Measurements from ENCODE around the gene GLRB. TPM values are rescaled to one million over a fixed set of nuclear protein-coding genes. Genes with fewer than 3 reads are reported as not detected.

The GLRB gene
- total RNA-seq, 4 donors from 2014 or later: 0.27 to 1.3 (median 0.65) TPM

DNA sequence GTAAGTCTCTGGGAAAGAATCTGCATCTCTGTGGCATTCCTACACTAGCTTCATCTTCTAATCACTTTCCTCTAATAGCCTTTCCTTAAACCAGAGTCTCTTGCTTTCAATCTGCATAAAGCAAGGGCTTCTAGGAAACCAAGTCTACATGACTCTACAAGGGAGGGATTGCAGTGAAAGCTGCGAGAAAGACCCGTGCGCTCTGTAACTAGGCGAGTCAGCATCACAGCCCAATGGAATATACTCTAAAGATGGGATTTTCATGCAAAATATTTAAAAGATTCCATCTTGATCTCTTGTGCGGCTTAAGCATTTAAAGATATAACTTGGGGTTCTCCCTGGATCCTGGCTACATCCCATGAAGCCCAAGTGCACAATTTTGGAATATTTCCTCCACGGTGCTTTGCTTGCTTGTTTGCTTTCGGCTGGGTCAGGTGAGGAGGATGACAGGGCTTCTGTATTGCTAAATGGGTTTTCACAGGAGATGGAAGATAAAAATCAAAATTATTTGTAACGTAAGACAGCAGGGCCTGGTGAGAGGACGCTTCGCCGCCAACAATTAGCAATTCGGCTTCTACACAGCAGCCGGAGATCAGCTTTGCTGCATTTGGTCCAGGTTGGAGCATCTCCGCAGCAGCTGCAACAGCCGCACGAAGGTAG lies 143.9 kb downstream of the GLRB start:
- TF ChIP-seq, protein P1, sequence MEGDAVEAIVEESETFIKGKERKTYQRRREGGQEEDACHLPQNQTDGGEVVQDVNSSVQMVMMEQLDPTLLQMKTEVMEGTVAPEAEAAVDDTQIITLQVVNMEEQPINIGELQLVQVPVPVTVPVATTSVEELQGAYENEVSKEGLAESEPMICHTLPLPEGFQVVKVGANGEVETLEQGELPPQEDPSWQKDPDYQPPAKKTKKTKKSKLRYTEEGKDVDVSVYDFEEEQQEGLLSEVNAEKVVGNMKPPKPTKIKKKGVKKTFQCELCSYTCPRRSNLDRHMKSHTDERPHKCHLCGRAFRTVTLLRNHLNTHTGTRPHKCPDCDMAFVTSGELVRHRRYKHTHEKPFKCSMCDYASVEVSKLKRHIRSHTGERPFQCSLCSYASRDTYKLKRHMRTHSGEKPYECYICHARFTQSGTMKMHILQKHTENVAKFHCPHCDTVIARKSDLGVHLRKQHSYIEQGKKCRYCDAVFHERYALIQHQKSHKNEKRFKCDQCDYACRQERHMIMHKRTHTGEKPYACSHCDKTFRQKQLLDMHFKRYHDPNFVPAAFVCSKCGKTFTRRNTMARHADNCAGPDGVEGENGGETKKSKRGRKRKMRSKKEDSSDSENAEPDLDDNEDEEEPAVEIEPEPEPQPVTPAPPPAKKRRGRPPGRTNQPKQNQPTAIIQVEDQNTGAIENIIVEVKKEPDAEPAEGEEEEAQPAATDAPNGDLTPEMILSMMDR (IDR thresholded peaks at IDR 0.05): no peak
- no peak for TF ChIP-seq POLR2A (IDR thresholded peaks at IDR 0.05)
- Histone ChIP-seq H3K9me3 (no peaks in the 10 kb centered on the region), H3K27me3 (peaks cover 6 to 62% (median 15%) of the 10 kb centered on the region in 4 donors), H3K27ac (no peak overlapping the region), H3K4me1 (peaks cover 4 to 25% (median 4%) of the 10 kb centered on the region in 3 donors), H3K4me3 (peak overlapping the region in 1 of 4 donors; percentile 53), H3K36me3 (no peaks in the 10 kb centered on the region)
- 25 to 35% methylated on average over 16 of the region's 16 CpGs for WGBS, 2 donors
- DNase-seq: no peak
- intact Hi-C loops (cut with DNase I): no loop called here

DNA sequence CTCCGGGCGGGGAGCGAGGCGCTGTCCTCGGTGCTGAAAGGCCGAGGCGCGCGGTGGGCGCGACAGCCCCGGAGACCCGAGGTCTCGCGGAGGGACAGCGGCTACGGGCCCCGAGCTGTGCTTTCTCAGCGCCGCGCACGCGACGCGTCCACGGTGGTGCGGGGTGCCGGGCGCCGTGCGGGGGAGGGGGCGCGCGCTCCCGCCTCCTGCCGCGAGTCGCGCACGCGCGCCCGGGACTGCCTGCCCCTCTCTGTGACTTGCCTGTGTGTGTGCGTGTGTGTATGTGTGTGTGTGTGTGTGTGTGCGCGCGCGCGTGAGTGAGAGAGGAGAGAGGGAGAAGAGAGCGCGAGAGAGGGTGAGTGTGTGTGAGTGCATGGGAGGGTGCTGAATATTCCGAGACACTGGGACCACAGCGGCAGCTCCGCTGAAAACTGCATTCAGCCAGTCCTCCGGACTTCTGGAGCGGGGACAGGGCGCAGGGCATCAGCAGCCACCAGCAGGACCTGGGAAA lies 144.5 kb downstream of the GLRB start, which contains the start of gene GRIA2:
Gene GRIA2, plus strand, starts transcription at position 358 of the 511 bp plus-strand sequence. CDS start 315 bp downstream, outside the sequence.
- H3K9me3 ChIP-seq: no peaks in the 10 kb centered on the region
- DNase-seq: no peak
- no peak within 1 kb of the TSS for H3K27ac ChIP-seq
- no peaks in the 10 kb centered on the region for H3K36me3 ChIP-seq
- 14 to 31% methylated on average over 14 to 18 of the region's 57 CpGs for WGBS, 2 donors
- H3K4me3 ChIP-seq: peak within 1 kb of the TSS in 1 of 4 donors; percentile 60
- H3K4me1 ChIP-seq: peaks cover 4 to 25% (median 4%) of the 10 kb centered on the region in 3 donors
- TF ChIP-seq, protein P1 (IDR thresholded peaks at IDR 0.05): no peak
- no peak for TF ChIP-seq POLR2A (IDR thresholded peaks at IDR 0.05)
- intact Hi-C loops (cut with DNase I): no loop called here
- peaks cover 6 to 66% (median 15%) of the 10 kb centered on the region in 4 donors for H3K27me3 ChIP-seq

DNA sequence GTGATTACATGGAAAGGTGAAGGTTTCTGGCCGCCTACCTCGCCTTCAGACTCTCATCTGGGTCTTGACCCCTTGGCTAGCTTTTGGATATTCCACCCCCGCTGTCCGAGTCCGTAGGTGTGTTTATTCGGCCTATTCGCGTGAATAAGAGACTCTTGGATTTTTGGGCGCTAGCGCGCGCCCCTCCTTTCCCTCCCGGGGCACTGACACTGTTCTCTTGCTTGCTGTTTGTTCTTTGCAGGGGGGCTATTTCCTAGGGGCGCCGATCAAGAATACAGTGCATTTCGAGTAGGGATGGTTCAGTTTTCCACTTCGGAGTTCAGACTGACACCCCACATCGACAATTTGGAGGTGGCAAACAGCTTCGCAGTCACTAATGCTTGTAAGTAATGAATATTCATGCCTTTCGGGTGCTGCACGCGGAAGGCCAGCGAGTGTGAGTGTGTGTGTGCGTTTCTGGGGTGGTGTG lies 145.5 kb downstream of the GLRB start:
- intact Hi-C loops (cut with DNase I): no loop called here
- Histone ChIP-seq H3K27ac (no peak overlapping the region), H3K36me3 (no peaks in the 10 kb centered on the region), H3K27me3 (peaks cover 6 to 66% (median 15%) of the 10 kb centered on the region in 4 donors), H3K9me3 (no peaks in the 10 kb centered on the region), H3K4me1 (peaks cover 4 to 25% (median 4%) of the 10 kb centered on the region in 3 donors), H3K4me3 (peak overlapping the region in 1 of 4 donors; percentile 60)
- no peak for DNase-seq
- 10 to 12% methylated on average over 16 to 22 of the region's 24 CpGs for WGBS, 2 donors
- TF ChIP-seq, protein P1 (IDR thresholded peaks at IDR 0.05): no peak
- no peak for TF ChIP-seq POLR2A (IDR thresholded peaks at IDR 0.05)

Small RNA genes lying within 50 kb of the gene (small RNA-seq; reads per million reads assigned to genes)
- 0 reads per million in 4 donors for gene RF00019
- gene RNU6-582P: 0 reads per million in 4 donors

Other genes with a start within 250 kb of the GLRB start
- gene PDGFC, start 104.4 kb upstream of the GLRB start, total RNA-seq: 10 to 100 TPM in 2 of 4 donors, 1 to 10 TPM in 2; 2.9 to 22.1 (median 7.7) TPM
- under 1 TPM in 1 of 4 donors, not detected in 3; 0.76 TPM for gene GRIA2, start 144.6 kb downstream of the GLRB start, total RNA-seq

All from esophagus squamous epithelium (tissue), 5 donors.